ENCODE measurements around the gene SSR2.

SSR2 gene

GRCh38 chr1:155968670-155969069, 52.1 kb downstream of the SSR2 start:
- peaks cover 39 to 73% of the 10 kb centered on the region in 2 donors for H3K4me1 ChIP-seq (ENCODE audit: control insufficient read depth in 1 of 2, insufficient read depth in 2 of 2, low read length in 2 of 2)
- peak overlapping the region in 1 of 2 donors; percentile 19 for H3K4me3 ChIP-seq (ENCODE audit: low read depth in 1 of 2, low read length in 2 of 2)
- peak overlapping the region; percentile 50 for H3K27ac ChIP-seq (ENCODE audit: low read length)
- H3K27me3 ChIP-seq (ENCODE audit: low read depth, low read length), result no peaks in the 10 kb centered on the region
- H3K36me3 ChIP-seq (ENCODE audit: control insufficient read depth in 1 of 2, insufficient read depth in 2 of 2, low read length in 2 of 2), result peaks cover 20 to 24% of the 10 kb centered on the region in 2 donors
- no peaks in the 10 kb centered on the region for H3K9me3 ChIP-seq (ENCODE audit: control insufficient read depth in 1 of 2, low read length in 2 of 2)

DNA sequence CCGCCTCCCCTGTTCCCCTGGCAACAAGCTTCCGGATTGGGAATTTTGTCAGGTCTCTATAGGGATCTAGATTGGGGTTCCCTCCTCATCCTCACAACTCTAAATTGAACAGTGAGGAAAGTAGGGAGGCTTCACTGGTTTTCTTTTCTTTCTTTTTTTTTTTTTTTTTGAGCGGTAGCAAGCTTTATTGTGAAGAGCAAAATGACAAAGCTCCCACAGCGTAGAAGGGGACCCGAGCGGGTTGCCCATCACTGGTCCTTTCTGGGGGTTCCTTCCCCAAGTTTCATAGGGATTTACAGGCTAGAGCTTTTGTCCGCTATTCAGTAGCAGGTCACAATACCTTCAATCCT, 52.7 kb downstream of the SSR2 start:
- H3K4me3 ChIP-seq (ENCODE audit: low read depth in 1 of 2, low read length in 2 of 2), result peak overlapping the region in 1 of 2 donors; percentile 2
- H3K9me3 ChIP-seq (ENCODE audit: control insufficient read depth in 1 of 2, low read length in 2 of 2), result no peaks in the 10 kb centered on the region
- peaks cover 39 to 69% of the 10 kb centered on the region in 2 donors for H3K4me1 ChIP-seq (ENCODE audit: control insufficient read depth in 1 of 2, insufficient read depth in 2 of 2, low read length in 2 of 2)
- no peaks in the 10 kb centered on the region for H3K27me3 ChIP-seq (ENCODE audit: low read depth, low read length)
- peak overlapping the region; percentile 50 for H3K27ac ChIP-seq (ENCODE audit: low read length)
- peaks cover 21 to 25% of the 10 kb centered on the region in 2 donors for H3K36me3 ChIP-seq (ENCODE audit: control insufficient read depth in 1 of 2, insufficient read depth in 2 of 2, low read length in 2 of 2)

DNA sequence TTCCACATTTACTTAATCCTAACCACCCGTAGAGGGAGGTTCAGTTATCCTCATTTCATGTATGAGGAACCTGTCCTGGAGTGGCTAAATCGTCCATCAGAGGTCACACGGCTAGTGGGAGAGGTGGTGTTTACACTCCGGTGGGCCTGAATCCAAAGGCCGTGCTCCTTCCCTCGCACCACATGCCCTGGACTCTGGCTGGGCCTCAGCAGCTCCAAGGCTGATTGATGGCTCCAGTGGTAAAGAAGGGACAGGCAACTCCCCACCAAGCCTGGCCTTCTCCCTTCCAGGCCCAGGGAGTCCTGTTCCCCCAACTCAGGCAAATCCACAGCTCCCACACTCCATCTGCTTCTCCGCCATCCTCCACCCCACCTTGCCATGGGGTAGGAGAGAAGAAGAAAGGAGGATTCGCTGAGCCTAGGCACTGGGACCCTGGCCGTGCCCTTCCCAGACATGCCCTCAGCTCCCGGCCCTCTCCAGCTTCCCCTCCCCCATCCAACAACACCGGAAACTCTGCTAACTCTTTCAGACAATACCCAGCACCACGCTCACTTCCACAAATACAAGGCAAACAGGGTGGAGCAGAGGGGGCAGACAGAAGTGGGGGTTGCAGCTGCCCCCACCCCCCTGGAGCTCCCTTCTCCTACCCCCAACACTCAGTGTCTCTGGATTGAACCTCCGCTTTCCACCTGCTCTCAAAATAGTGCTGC, 53.3 kb downstream of the SSR2 start:
- H3K9me3 ChIP-seq (ENCODE audit: control insufficient read depth in 1 of 2, low read length in 2 of 2), result no peaks in the 10 kb centered on the region

DNA sequence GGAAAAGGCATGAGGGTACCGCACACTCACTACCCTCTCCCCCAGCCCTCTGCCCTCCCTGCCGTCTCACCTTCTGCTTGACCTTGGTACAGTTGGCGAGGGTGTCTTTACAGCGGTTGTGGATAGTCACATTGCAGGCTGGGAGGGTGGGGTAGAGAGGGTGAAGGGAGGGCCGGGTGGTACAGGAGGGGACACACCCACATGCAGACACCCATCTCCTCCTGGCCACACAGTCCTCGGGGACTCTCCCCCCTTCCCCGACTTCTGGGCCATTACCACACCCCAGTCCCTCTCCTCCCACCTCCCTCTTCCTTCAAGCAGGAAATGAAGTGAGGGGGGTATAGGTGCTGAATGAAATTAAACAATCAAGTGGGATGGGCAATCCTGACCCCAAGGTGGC, 54.0 kb downstream of the SSR2 start:
- Histone ChIP-seq H3K27ac (ENCODE audit: low read length) (peak overlapping the region; percentile 50), H3K36me3 (ENCODE audit: control insufficient read depth in 1 of 2, insufficient read depth in 2 of 2, low read length in 2 of 2) (peaks cover 34 to 38% of the 10 kb centered on the region in 2 donors), H3K4me1 (ENCODE audit: control insufficient read depth in 1 of 2, insufficient read depth in 2 of 2, low read length in 2 of 2) (peaks cover 39 to 69% of the 10 kb centered on the region in 2 donors), H3K9me3 (ENCODE audit: control insufficient read depth in 1 of 2, low read length in 2 of 2) (no peaks in the 10 kb centered on the region), H3K4me3 (ENCODE audit: low read depth in 1 of 2, low read length in 2 of 2) (no peak overlapping the region), H3K27me3 (ENCODE audit: low read depth, low read length) (no peaks in the 10 kb centered on the region)

More for the DNA sequence above, 53.3 kb downstream of the SSR2 start:
- peaks cover 26 to 30% of the 10 kb centered on the region in 2 donors for H3K36me3 ChIP-seq (ENCODE audit: control insufficient read depth in 1 of 2, insufficient read depth in 2 of 2, low read length in 2 of 2)
- no peaks in the 10 kb centered on the region for H3K27me3 ChIP-seq (ENCODE audit: low read depth, low read length)
- peaks cover 39 to 69% of the 10 kb centered on the region in 2 donors for H3K4me1 ChIP-seq (ENCODE audit: control insufficient read depth in 1 of 2, insufficient read depth in 2 of 2, low read length in 2 of 2)
- peak overlapping the region in 1 of 2 donors; percentile 2 for H3K4me3 ChIP-seq (ENCODE audit: low read depth in 1 of 2, low read length in 2 of 2)
- peak overlapping the region; percentile 50 for H3K27ac ChIP-seq (ENCODE audit: low read length)

- peaks cover 38 to 42% of the 10 kb centered on the region in 2 donors for H3K36me3 ChIP-seq (ENCODE audit: control insufficient read depth in 1 of 2, insufficient read depth in 2 of 2, low read length in 2 of 2)
These were observed 54.6 kb downstream of the SSR2 start for GRCh38 chr1:155966135-155966534.

GRCh38 chr1:155964193-155964592, 56.6 kb downstream of the SSR2 start:
- Histone ChIP-seq H3K9me3 (ENCODE audit: control insufficient read depth in 1 of 2, low read length in 2 of 2) (no peaks in the 10 kb centered on the region), H3K4me1 (ENCODE audit: control insufficient read depth in 1 of 2, insufficient read depth in 2 of 2, low read length in 2 of 2) (peaks cover 29 to 61% of the 10 kb centered on the region in 2 donors), H3K36me3 (ENCODE audit: control insufficient read depth in 1 of 2, insufficient read depth in 2 of 2, low read length in 2 of 2) (peaks cover 54 to 60% of the 10 kb centered on the region in 2 donors), H3K4me3 (ENCODE audit: low read depth in 1 of 2, low read length in 2 of 2) (no peak overlapping the region), H3K27me3 (ENCODE audit: low read depth, low read length) (no peaks in the 10 kb centered on the region), H3K27ac (ENCODE audit: low read length) (no peak overlapping the region)

More at GRCh38 chr1:155966135-155966534, 54.6 kb downstream of the SSR2 start:
- no peak overlapping the region for H3K27ac ChIP-seq (ENCODE audit: low read length)
- no peaks in the 10 kb centered on the region for H3K27me3 ChIP-seq (ENCODE audit: low read depth, low read length)
- H3K9me3 ChIP-seq (ENCODE audit: control insufficient read depth in 1 of 2, low read length in 2 of 2), result no peaks in the 10 kb centered on the region
- H3K4me3 ChIP-seq (ENCODE audit: low read depth in 1 of 2, low read length in 2 of 2), result no peak overlapping the region
- H3K4me1 ChIP-seq (ENCODE audit: control insufficient read depth in 1 of 2, insufficient read depth in 2 of 2, low read length in 2 of 2), result peaks cover 39 to 65% of the 10 kb centered on the region in 2 donors

DNA sequence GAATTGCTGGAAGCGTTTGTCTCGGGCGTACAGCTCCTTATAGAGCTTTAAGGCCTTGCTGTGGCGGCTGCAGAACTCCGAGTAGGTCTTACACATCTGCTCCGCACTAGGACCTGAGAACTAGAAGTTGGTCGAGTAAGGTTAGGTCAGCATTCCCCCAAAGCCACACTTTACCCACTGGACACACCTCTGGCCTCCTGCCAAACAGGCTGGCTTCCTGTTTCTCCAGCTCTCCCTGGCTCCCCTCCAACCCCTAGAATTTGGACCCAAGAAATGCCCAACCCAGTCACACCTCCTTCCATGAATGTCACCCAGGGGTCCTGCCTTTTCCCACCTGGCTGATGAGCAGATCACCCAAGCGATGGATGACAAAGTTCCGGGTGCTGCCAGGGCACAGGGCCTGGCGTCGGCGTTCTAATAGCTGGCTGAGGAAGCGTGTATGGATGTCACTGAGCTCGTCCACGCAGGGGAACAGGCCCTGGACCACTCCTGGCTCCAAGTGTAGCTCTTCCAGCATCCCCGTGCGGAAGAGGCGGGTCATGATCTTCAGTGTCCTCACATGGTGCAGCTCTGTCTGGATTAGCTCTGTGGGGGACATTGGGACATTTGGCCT, 58.0 kb downstream of the SSR2 start:
- Histone ChIP-seq H3K9me3 (ENCODE audit: control insufficient read depth in 1 of 2, low read length in 2 of 2) (no peaks in the 10 kb centered on the region), H3K27ac (ENCODE audit: low read length) (no peak overlapping the region), H3K27me3 (ENCODE audit: low read depth, low read length) (no peaks in the 10 kb centered on the region), H3K36me3 (ENCODE audit: control insufficient read depth in 1 of 2, insufficient read depth in 2 of 2, low read length in 2 of 2) (peaks cover 62 to 72% of the 10 kb centered on the region in 2 donors), H3K4me3 (ENCODE audit: low read depth in 1 of 2, low read length in 2 of 2) (no peak overlapping the region), H3K4me1 (ENCODE audit: control insufficient read depth in 1 of 2, insufficient read depth in 2 of 2, low read length in 2 of 2) (peaks cover 14 to 46% of the 10 kb centered on the region in 2 donors)

DNA sequence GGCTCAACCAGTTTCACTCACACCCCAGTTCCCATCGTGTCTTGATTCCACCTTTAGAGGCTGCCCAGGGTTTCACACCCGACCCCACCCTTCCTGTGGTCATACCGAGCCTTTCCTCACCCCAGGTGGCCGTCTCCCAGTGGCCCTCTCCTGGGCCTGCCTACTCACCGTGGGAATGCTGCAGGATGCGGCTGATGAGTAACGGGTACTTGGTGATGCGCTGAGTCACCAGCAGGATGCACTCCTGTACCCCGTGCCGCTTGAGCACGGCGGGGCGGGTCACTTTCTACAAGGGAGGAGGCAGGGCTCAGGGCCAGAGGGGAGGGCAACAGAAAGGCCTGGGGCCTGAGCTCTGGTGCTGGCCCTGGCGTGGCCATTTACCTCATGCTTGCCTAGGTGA, 58.8 kb downstream of the SSR2 start:
- Histone ChIP-seq H3K9me3 (ENCODE audit: control insufficient read depth in 1 of 2, low read length in 2 of 2) (no peaks in the 10 kb centered on the region), H3K4me1 (ENCODE audit: control insufficient read depth in 1 of 2, insufficient read depth in 2 of 2, low read length in 2 of 2) (peaks cover 6 to 39% of the 10 kb centered on the region in 2 donors), H3K36me3 (ENCODE audit: control insufficient read depth in 1 of 2, insufficient read depth in 2 of 2, low read length in 2 of 2) (peaks cover 66 to 80% of the 10 kb centered on the region in 2 donors), H3K4me3 (ENCODE audit: low read depth in 1 of 2, low read length in 2 of 2) (no peak overlapping the region), H3K27me3 (ENCODE audit: low read depth, low read length) (no peaks in the 10 kb centered on the region), H3K27ac (ENCODE audit: low read length) (no peak overlapping the region)

DNA sequence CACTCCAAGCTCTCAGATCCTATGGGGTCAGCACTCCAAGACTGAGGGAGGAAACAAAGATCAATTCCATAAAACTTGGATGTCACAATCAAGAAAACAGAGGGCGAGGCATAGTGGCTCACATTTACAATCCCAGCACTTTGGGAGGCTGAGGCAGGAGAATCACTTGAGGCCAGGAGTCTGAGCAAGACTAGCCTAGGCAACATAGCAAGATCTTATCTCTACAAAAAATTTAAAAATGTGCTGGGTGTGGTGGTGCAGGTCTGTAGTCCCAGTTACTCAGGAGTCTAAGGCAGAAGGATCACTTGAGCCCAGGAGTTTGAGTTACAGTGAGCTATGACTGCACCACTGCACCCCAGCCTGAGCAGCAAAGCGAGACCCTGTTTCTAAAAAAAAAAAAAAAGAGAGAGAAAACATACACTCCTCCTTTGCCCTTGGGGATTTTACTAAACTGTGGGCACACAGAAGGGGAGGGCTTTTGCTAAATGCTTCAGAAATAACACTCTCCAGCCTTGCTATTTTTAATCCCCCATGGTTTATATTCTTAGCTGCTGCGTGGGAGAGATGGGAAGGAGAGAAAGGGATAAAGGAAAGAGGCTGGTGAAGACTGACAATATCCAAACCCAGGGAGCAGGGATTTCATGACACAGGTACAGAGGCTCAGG, 60.5 kb downstream of the SSR2 start:
- H3K27me3 ChIP-seq (ENCODE audit: low read depth, low read length), result no peaks in the 10 kb centered on the region
- H3K9me3 ChIP-seq (ENCODE audit: control insufficient read depth in 1 of 2, low read length in 2 of 2), result no peaks in the 10 kb centered on the region
- peaks cover 4 to 31% of the 10 kb centered on the region in 2 donors for H3K4me1 ChIP-seq (ENCODE audit: control insufficient read depth in 1 of 2, insufficient read depth in 2 of 2, low read length in 2 of 2)
- H3K4me3 ChIP-seq (ENCODE audit: low read depth in 1 of 2, low read length in 2 of 2), result no peak overlapping the region
- peak overlapping the region; percentile 67 for H3K27ac ChIP-seq (ENCODE audit: low read length)
- peaks cover 57 to 79% of the 10 kb centered on the region in 2 donors for H3K36me3 ChIP-seq (ENCODE audit: control insufficient read depth in 1 of 2, insufficient read depth in 2 of 2, low read length in 2 of 2)
